GM10266 (cell line): ENCODE measurements around the gene MEX3A.

Experiments
- DNase-seq: peaks from one replicate; pipeline ENCODE4 v3.0.0; 2012; ENCODE audit errors: extremely low spot score
- TF ChIP-seq, protein P1 (sequence below): IDR thresholded peaks from 2 replicates; pipeline ENCODE4 v1.5.1; 2012; ENCODE audit warnings: mild to moderate bottlenecking, low read depth; ENCODE audit not compliant: control insufficient read depth, insufficient read depth; ENCODE audit errors: missing control alignments

The MEX3A gene

DNA sequence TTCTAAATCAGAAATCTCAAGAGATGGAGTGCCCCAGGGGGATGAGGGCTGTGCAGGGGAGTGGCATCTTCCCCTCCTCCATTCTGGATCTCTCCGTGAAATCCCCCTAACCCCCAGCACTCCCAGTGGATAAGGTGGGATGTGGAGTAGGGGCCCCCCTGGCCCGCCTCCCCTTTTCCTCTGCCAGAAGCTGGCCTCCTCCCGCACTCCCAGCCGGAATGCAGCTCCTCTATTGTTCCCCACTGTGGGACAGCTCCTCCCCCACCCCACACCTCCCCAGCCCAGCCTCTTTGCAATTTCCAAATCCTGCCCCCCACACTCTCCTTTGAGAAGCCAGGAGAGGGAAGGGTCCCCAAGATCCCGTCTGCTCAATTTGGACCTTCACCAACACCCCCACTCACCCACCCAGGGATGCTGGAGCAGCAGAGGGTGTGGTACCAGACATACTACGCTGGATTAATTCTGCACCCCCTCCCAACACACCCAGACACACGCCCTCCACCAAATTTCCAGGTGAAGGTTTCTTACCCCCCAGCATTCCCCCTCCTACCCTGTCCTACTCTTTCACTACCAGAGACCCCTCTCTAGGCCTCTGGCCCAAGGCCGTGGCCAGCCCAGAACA is 1.9 kb downstream of the MEX3A start:
- DNase-seq = no peak
- TF ChIP-seq, protein P1, sequence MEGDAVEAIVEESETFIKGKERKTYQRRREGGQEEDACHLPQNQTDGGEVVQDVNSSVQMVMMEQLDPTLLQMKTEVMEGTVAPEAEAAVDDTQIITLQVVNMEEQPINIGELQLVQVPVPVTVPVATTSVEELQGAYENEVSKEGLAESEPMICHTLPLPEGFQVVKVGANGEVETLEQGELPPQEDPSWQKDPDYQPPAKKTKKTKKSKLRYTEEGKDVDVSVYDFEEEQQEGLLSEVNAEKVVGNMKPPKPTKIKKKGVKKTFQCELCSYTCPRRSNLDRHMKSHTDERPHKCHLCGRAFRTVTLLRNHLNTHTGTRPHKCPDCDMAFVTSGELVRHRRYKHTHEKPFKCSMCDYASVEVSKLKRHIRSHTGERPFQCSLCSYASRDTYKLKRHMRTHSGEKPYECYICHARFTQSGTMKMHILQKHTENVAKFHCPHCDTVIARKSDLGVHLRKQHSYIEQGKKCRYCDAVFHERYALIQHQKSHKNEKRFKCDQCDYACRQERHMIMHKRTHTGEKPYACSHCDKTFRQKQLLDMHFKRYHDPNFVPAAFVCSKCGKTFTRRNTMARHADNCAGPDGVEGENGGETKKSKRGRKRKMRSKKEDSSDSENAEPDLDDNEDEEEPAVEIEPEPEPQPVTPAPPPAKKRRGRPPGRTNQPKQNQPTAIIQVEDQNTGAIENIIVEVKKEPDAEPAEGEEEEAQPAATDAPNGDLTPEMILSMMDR = no peak

DNA sequence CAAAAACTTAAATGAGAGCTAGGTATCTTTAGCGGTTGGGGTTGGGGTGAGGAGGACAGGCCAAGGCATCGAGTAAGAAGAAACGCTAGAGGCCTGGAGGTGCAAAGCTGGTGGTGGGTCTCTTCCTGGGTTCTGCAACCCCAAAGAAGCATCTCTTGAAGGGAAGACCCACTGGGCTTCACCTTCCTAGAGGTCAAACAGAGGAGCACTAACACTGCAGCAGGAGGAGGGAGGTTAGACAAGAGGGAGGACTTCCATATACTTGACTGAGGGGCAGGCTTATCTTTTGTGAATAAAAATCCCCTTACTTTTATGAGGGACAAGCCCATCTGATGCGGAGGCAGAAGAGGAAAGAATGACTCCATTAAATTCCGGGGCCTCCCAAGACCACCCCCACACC is 2.5 kb downstream of the MEX3A start:
- TF ChIP-seq, protein P1 = no peak

DNA sequence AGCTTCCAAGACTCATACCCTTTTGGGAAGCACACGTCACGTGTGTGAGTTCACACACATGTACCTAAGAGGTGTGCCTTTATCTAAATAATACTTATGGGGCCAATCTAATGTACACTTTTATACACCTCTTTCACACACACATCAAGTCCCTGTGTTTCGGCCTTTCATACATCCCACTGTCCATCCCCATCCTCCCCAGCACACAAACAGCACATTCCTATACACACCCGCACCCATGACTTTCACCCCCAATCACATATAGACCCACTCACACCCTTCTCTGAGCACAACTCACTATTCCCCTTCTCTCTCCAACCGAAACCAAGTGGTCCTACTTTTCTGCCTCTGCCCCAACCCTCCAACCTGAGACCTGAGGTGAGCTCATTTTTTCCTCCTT is 3.5 kb downstream of the MEX3A start:
- DNase-seq = no peak
- TF ChIP-seq, protein P1 = no peak

More for the DNA sequence above, 2.5 kb downstream of the MEX3A start:
- no peak for DNase-seq

DNA sequence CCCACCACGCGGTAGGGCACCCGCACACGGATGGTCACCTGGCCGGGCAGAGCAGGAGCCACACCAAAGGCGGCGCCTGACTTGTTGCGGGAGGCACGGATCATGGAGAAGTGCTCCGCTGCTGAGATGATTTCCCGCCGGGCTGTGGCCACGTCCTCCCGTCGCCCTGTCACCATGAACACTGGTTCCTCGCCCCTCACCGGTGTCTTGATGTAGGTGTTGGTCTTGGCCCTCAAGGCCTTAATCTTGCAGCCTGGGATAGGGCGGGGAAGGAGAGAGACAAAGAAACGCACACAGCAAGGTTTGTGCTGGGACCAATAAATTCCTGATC is 4.9 kb downstream of the MEX3A start:
- no peak for DNase-seq
- TF ChIP-seq, protein P1 = no peak

- TF ChIP-seq, protein P1 = no peak
- DNase-seq = peak; percentile 87
Measured at GRCh38 chr1:156076609-156077429, 5.4 kb downstream of the MEX3A start.

- DNase-seq = no peak
- TF ChIP-seq, protein P1 = no peak
Measured at GRCh38 chr1:156075775-156076204, 6.5 kb downstream of the MEX3A start.

DNA sequence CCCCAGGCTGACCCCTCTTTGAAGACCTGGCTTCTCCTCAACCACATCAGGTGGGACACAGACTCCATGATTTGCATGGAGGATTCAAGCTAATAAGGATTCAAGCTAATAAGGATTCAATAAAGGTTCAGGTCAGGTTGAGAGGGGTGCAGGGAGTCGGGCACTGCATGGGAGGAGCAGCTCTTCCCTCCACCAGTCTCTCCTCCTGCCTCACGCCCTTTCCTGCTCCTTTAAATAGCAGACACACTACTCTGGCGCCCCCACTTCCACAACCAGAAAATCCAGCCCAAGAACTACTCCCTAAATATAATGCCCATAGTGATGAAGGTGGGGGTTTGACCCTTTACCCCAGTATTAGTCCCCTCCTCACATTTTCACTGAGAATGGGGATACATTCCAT is 7.1 kb downstream of the MEX3A start:
- TF ChIP-seq, protein P1 = no peak
- DNase-seq = no peak
